RPMI8226 (cell line): ENCODE measurements around the gene NPAS1.

Experiments used
- DNase-seq: peaks from one replicate; pipeline ENCODE4 v3.0.0-alpha.2; 2015

NPAS1 gene

DNA sequence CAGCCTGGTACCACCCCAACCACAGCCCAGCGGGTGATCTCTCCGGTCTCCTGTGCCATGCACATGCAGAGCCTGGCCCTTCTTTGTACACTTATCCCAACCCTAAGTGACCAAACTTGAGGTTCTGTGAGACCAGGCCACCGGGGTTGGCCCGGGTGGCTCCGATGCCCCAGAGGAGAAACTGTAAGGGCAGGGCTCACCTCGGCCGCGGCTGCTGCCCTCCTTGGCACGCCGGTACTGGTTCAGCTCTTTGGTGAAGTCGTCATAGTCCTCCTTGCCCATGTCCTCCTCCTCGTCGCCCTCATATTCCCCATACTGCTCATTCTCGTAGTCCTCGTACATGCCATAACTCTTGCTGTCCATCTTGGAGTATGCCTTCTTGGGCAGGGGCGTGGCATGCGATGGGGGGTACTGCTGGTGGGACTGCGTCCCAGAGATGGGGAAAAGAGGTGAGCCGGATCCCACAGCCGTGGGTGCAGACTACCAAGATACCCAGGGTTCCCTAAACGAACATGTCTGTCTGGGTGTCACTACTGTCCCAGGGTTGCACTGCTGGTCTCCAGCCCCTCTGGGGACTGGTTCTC, 70.2 kb downstream of the NPAS1 start:
- DNase-seq, result no peak

DNA sequence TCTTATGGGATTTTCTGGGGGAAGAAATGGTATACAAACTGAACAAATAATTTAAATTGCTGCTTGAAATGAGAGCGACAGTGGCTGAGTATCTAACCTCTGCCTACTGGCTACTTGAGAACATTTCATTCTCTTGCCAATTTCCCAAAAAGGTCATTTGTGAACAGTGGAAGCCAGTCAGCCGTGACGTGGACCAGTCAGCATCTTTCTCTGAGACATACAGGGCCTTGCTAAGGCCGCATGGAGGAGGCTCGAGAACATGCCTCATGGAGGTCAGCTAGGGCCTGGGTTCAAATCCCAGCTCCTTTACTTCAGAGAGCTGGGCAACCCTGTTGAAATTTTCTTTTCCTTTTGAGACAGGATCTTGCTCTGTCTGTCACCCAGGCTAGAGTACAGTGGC, 73.6 kb downstream of the NPAS1 start:
- no peak for DNase-seq

DNA sequence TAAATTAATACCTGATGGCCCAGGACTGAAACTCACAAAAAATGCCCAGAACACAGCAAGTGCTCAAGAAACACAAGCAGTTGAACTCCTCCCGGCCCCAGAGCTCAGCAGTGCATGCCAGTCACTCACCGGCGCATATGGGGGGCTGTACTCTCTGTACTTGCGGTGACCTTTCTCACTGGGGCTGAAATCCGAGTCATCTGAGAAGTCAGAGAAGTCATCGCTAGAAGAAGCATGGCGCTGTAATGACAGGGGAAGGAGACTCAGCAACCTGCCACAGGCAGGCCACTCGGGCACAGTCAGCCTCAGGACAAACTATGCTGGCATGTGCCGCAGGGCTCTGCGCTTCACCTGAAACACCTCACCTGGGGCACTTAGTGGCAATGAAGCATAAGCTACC, 74.2 kb downstream of the NPAS1 start:
- no peak for DNase-seq

DNA sequence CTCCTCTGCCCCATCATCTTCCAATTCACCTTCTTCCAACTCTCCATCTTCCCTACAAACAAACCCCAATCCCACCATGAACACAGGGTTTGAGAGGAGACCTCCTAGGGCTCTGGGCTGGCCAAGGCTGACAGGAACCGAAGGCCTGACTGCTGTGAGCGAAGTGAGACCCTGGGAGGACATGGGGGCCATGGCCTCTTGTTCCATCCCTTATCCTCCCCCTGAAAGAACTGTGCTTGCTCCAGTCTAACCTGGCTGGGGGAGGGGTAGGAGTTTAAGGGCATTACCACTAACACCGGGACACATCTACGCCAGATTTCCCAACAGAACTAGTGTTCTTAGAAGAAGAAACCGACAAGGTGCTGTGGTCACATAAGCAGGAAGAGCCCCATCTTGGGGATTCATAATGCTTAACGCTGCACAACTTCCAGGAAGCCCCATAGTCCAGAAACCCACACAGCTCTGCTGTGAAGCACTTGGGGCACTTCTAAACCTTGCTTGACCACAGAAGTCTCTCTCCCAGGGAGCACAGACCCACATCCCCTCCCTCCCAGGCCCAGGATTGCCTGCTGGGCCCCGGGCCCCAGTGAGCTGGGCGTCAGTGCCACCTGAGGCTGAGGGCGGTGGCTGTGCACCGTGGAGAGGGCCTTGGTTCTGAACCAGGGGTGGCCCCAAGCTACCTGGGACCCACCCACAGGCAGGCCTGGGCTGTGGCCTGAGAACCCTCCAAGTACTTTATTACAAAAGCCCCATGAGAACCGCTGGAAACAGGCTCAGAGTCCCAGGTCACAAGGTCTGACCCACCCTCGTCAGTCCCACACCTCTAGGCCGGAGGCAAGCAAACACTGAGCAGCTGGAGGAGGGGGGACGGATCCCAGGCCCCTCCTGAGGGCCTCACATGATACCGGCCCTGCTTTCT, 75.2 kb downstream of the NPAS1 start:
- no peak for DNase-seq
